Measurements from ENCODE around the gene SORCS2.

The SORCS2 gene

DNA sequence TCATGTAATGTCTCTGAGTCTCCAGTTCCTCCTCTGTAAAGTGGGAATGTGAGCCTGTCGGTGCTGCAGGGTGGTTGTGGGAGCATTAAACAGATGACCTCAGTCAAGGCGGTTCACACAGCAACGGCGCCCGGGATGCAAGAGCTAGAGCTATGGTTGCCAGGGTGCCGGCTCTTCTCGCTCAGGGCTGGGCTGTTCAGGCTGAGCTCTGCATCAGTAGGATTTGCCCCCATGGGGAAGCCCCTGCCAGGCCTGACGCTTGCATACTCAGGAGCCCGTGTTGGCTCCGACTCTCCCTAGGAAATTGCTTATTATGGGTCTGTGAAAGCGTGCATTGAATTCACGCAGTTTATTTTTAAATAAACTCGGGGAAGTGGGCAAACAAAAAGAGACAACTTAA is 175.1 kb downstream of the SORCS2 start:
- no peak for DNase-seq (ENCODE audit: low read depth in 1 of 2, low spot score in 1 of 2)

DNA sequence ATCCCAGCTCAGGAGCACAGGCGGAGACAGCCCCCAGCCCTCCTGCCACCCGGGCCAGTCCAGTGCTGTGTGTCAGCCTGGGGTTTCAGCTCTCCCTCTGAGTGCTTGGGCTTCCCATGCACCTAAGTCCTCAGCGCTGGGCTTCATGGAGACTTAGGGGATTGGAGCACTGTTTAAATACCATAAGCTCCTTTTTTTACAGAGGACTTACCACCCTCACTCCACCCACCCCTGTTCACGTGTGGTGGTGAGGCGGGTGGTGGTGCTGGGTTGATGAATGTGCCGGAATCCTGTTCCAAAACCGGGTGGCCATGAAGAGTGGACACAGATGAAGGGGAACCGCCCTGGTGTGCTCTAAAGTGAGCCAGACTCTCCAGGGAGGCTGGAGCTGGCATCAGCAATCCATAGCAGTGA is 175.5 kb downstream of the SORCS2 start:
- no peak for DNase-seq (ENCODE audit: low read depth in 1 of 2, low spot score in 1 of 2)

DNA sequence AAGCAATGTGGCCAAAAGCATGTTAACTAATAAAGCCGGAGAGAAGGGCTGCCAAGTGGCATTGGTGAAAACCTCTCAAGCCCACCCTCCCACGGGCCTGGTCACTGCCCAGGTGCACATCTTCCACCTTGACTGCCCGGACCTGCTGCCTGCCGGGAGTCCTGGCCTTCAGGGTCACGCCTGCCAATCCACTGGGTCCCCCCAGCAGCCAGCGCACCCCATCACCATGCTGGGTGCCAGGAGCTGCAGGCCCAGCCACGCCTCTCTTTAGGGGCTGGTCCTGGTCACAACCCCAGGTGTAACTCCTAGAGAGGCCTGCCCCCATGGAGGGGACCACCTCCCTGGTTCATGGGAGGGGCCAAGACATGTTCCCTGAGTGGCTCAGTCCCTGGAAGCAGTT is 176.0 kb downstream of the SORCS2 start:
- DNase-seq (ENCODE audit: low read depth in 1 of 2, low spot score in 1 of 2) = no peak

DNA sequence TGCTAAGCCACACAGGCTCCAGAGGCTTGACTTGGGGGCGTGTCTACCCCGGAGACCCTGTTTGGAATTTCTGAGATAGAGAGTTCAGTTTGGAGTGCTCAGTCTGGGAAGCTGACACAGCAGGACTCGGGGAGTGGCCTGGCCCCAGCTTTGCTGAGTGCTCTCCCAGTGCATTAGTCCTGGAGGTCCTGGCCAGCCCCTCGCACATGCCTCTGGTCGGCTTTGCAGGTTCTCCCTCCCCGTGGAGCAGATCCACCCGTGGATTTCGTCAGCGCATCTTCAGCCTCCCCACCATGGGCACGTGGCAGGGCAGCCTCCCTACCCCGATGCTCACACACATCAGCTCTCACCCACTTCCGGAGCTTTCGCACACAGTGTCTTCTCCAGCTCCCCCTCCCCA is 177.2 kb downstream of the SORCS2 start:
- DNase-seq (ENCODE audit: low read depth in 1 of 2, low spot score in 1 of 2) = no peak

DNA sequence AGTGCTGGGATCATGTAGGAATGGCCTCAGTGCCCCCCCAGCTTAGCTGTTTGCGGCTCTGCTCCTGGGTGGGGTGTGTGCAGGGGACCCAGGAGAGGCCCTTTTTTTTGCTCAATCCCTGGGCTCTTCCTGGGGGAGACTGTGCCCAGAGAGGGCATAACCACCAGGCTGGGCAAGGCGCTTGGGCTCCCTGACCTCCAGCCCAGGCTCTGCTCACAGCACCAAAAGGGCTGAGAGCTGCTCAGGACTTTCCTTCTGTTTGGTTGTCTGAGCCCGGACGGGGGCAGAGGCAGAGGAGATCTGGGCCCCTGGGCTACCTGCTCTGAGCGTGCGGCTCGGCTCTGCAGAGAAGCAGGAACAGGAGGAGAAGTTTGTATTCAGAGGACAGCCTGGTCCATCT is 177.7 kb downstream of the SORCS2 start:
- no peak for DNase-seq (ENCODE audit: low read depth in 1 of 2, low spot score in 1 of 2)

DNA sequence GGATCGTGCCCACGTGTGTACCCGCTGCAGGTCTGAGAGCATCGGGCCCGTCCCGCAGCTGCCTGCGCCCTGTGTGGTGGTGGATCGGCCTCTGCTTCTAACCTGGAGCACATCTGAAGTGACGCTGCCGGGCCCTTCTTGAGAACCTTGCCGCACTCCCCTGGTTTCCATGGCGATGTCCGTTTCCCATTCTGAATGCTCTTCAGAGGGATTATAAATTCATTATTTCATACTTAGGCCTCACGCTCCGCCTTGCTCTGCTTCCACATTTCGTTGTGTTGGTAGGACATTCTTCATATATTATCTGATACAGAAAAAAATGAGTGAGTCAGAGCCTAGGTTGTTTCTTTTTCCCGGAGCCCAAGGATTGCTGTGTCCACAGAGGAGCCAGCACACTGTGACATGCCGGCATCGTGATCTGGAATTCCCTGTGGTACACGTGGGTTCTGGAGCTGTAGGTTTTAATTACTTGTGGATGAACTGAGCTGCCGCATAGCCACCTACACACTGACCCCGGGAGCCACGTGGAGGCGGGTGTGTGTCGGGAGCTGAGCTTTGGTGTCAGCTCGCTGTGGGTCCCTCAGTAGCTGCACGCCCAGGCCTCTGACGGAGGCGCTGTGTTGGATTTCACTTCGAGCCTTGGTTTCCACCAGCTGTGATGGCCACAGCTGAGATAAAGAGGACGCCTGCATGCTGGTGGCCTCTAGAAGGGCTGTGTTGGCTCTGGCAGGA is 179.0 kb downstream of the SORCS2 start:
- no peak for DNase-seq (ENCODE audit: low read depth in 1 of 2, low spot score in 1 of 2)

DNA sequence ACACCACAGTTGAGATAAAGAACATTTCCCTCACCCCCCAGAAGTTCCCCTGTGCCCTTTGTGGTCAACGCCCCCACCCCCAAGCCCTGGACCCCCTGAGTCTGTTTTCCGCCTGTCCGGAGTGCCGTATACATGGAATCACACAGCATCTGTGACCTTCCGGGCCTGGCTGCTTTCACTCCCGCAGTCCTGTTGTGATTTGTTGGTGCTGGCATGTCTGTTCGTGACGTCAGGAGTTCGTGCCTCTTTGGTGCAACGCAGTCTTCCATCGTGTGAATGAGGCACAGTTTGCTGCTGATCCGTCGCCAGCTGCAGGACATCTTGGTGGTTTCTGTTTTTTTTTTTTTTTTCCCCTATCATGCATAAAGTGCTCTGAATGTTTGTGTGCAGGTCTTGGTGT is 180.3 kb downstream of the SORCS2 start:
- no peak for DNase-seq (ENCODE audit: low read depth in 1 of 2, low spot score in 1 of 2)

DNA sequence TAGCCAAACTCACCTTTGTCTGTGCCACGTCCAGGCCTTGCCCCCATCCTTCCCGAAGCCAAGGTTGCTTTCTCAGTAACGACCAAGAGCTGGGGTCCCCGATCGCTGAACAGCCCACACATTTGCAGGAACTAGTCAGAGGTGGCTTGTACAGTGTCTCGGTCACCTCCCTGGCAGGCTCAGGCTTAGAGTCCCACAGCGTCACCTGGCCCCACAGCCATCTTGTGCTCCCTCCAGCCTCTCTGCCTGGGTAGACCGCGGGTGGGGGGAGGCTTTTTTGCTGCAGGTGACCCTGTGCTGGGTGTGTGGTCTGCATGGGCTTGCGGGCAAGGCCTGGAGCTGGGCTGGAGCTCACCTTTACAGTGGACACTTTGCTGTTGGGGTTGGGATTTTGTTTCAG is 182.2 kb downstream of the SORCS2 start:
- no peak for DNase-seq (ENCODE audit: low read depth in 1 of 2, low spot score in 1 of 2)

DNA sequence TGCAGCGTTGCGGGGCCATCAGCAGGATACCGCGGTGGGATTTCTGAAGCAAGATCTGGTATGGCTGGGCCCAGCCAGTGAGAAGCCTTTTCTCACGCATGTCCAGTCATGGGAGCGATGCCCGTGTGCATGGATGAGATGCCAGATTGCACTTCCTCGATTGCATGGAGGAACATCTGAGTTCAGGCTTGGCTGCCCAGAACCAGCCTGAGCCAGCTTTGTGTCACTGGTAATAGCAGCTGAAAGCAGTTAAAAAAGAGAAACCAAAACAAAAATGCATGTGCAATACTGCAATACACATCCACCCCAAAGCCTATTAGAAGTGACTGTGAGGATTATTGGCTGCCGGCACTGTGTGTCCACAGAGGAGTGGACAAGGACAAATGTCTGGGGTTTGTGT is 183.1 kb downstream of the SORCS2 start:
- DNase-seq (ENCODE audit: low read depth in 1 of 2, low spot score in 1 of 2) = no peak

DNA sequence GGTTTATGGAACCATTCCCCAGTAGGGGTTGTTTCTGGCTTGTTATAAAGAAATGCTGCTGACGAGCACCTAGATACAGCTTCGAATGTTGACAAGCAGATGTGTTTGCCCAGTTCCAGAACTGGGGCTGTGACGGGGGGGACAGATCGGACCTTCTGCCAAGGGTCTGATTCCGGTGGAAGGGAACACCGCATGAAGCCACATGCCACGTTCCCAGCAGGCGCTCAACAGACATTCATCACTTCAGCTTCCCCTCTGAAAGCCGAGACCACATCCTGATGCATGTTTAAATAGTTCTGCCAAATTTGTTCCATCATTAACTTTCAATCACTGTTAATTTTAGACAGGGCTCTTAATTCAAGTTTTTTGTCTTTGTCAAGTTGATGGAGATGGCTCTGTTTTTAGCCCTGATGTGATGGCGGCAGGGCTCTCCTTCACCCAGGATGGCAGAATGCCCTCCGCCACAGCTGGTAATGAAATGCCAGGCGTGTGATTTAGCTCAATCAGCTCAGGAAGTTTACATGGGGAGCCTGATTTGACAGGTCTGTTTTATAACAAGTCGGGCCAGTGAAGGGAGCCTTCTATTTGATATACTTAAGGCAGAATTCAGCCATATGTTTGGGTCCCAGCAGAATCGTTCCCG is 185.0 kb downstream of the SORCS2 start:
- DNase-seq (ENCODE audit: low read depth in 1 of 2, low spot score in 1 of 2) = no peak

DNA sequence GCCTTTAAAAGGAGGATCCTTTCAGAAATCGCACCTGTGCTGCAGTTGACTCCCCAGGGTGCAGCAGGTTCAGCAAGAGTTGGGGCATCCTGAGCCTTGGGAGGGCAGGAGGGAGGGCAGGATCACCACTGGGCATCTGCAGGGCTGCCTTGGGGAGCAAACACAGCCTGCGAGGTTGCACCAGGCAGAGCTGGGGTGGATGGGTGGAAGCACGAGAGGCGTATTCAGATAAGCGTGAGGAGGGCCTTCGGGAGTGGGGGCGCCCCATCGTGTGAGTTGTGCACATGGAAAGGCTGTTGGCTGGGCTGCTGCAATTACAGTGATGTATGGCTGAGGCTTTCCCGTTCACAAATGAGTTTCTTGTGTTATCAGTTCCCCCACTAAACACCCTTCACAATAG is 186.8 kb downstream of the SORCS2 start:
- DNase-seq (ENCODE audit: low read depth in 1 of 2, low spot score in 1 of 2) = no peak

DNA sequence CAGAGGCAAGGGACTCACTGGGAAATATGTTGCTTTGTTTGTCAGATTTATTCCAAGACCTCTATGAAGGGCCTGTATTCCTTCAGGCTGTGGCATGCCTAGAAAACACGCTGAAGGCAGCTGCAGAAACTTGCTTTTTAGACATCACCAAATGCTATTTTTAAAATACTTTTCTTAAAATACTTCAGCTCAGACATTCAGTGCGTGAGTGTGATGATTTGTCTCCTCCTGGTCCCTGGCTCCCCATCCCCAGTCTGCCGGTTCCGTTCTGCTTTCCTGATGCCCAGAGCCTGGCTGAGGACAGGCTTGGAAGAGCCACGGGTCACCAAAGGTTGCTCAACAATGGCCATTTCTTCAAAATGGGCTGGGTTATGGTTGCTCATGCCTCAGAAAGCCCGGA is 187.4 kb downstream of the SORCS2 start:
- DNase-seq (ENCODE audit: low read depth in 1 of 2, low spot score in 1 of 2) = no peak

DNA sequence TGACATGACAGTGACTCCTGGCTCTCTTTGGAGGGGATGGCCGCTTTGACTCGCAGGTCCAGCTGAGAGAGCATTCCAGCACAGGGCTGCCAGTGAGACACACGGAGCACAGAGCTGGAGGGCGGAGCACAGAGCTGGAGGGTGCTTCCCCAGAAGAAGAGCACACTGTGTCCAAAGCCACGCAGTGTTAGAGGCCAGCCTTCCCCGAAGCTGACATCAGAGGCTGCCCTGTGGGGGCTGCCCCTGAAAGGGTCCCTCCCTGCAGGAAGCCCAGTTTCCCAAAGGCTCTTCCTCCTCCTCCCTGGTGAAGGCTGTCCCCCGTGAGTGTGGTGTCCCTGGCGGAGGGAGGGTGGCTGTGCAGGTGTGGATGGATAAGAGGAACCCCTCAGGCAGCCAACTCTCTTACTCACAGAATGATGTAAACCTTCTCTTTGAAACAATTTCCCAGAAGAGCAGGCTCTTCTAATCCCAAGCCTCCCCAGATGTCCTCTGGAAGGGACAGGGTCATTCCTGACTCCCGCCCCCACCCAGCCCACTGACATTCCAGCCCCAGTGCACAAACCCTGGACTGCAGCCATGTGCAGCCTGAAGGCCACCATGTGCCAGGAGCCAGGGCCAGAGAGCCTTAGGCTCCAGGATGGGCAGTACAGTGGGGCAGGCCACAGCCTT is 189.0 kb downstream of the SORCS2 start:
- no peak for DNase-seq (ENCODE audit: low read depth in 1 of 2, low spot score in 1 of 2)

DNA sequence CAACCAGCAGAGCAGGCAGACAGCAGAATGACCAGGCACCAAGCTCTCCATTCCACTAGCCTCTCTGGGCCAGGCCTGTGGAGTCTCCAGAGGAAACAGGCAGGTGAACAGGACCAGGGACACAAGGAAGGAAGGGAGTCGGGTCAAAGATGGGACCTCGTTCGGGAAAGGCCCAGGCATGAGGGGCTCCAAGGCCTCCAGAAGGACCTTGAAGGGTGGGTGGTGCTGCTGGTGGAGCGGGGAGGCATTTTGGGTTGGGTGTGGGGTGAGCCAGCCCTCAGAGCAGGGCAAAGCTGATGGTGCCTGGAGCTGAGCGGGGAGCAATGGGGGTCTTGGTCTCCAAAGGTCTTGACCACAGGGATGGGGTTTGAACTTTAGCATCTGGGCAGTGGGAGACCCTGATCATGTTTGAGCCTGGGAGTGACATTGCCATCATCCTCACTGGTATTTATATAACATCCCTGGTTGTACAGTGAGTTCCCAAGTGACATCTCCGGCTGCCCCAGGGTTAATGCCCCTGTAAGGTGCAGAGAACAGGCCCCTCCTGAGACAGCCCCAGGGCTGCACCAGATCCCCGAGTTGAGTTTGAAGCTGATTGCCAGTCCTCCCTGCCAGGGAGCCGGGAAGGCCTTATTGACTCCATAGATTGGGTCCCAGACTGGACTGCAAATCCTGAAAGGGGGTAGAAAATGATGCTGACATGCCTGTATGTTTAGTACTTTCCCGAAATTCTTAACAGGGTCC is 189.7 kb downstream of the SORCS2 start:
- no peak for DNase-seq (ENCODE audit: low read depth in 1 of 2, low spot score in 1 of 2)

DNA sequence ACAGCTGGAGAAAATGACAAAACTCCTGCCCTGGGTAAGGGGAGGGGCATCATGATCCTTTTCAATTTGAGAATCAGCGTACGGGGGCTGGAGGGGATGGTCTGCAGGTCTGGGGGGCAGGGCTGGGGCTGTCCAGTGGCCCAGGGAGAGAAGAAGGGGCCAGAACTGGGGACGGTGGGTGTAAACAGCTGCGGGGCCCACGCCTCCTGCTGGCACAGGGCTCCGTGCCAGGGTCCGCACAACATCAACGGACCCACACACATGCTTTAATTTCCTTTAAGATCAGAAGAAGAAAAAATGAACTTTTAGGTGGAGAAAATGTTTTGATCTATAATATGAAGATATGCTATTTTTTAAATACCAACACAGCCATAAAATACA is 190.3 kb downstream of the SORCS2 start:
- DNase-seq (ENCODE audit: low read depth in 1 of 2, low spot score in 1 of 2) = no peak

DNA sequence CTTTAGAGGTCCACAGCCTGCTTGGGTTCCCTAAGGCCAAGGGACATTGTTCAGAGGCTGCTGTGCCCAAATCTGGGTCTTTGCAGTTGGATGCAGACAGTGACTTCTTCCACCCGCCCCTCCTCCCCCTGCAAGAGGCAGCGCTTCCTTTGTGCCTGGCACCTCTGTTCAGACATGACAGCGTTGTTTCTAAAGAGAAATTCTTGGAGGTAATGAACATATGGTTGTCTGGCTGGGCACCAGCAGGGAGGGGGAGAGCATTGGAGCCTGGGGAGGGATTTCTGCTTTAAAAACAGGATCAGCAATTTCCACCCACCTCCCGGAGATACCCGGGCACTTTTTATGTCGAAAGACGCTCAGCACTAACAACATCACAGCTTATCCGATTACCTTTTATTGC is 190.9 kb downstream of the SORCS2 start:
- no peak for DNase-seq (ENCODE audit: low read depth in 1 of 2, low spot score in 1 of 2)

DNA sequence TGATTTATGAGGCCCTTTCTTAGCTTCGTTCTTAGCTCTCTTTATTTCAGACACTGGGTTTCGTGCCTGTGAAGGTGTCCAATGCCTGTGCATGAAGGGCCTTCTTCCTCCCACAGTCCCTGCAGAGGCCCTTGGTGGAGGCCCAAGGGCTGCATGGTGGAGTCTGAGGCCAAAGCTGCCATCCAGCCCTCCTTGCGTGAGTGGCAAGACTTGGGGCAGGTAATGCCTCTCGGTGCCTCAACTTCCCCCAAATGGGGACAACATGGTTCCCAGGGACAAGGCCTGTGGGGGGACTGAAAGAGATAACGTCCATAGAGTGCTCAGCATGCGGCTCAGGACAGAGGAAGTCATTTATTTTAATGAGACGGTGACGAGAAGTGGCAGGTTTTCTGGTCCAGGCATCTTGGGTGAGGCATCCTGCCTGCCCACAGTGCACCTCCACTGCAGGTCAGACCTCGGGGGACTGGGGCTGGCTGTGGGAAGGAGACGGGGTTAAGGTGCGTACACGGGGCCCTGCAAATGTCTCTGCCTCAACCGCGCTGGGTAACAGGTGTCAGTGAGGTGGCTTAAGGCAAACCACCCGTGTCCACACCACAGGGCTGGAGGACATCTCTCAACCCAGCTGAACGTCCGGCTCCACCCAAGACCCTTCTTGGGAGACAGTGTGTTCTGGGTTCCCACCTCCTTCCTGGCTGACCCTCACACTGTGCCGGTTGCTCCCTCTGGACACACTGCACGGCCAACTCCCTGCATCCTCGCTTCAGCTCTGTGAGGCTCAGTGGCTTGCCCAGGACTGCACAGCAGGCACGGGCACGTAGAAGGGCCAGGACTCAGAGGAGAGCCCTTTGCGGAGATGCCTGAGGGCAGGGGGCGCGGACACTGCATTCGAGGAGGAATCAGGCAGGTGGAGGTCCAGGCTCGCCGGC is 191.9 kb downstream of the SORCS2 start:
- DNase-seq (ENCODE audit: low read depth in 1 of 2, low spot score in 1 of 2) = no peak

DNA sequence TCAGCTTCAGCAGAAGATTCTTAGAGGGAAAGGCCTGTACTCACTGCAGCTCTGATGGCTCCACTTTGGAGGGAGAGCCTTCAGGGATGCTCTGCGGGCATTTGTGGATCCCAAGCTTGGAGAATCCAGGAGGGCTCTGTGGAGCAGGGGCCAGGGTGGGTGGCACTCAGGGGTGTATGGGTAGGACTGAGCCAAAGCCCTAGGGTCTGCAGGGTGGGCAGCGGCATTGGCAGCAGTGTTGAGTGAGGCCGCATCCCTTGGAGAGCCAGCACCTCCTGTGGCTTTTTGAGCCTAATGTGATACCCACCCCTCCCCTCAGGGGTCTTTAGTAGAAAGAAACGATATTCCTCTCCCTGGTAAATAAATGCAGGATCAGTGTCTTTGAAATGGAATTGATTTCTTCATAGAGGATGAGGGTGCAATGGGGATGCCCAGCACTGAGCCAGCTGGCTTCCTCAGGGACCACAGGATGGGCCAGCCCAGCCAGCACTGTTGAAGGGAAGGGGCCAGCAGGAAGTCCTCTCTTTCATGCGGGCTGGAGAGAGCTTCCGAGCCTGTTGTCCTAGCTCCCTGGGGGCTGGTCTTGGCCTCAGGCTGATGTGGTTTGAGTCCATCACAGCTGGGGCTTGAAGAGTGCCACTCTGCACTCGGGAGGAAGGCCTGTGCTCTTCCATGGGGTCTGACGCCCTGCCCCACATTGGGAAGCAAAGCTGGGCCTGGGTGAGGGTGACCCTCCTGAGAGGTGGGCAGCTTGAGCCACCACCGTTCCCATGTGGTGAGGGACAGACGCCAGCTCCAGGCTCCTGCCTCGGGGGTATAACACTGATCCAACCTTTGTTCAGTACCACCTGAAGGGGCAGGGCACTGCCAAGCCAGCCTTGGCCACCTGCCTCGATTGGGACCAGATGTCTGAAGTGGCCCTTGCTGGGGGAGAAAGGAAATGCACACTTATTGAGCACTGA is 192.9 kb downstream of the SORCS2 start:
- no peak for DNase-seq (ENCODE audit: low read depth in 1 of 2, low spot score in 1 of 2)

DNA sequence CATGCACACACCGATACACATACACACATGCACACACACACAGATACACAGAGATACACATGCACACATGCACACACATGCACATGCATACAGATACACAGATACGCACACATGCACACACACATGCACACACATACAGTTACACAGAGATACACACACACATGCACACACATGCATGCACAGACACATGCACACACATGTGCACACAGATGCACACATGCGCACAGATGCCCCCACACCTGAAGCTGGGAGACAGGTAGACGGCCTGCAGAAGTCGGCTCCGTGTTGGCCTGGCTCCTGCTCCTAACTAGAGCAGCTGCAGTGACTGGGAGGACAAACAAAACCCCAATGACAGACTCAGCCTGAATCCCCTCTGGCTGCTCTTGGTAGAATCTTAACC is 195.6 kb downstream of the SORCS2 start:
- DNase-seq (ENCODE audit: low read depth in 1 of 2, low spot score in 1 of 2) = no peak

DNA sequence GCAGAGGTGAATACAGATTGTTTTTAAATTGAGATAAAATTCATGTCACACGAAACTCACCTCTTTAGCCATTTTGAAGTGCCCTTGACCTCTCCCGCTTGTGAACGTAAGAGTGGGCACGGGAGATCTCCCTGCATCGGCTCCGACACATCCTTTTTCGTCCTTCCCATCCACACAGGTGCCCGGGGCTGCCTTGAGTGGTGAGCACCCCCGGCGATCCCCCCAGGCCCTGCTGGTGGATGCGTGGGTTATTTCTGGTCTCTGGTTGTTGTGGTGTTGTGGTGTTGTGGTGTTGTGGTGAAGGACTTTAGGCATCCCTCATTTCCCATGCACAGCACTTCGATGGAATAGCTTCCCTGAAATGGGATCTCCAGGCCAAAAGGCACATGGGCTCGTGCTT is 196.3 kb downstream of the SORCS2 start:
- no peak for DNase-seq (ENCODE audit: low read depth in 1 of 2, low spot score in 1 of 2)
